GM19035 (cell line): Measurements from ENCODE around the gene AGT.

Experiments used
- ATAC-seq: cut with Tn5 transposase; IDR thresholded peaks from one replicate; pipeline ENCODE4 v1.9.1; 2021; ENCODE audit not compliant: unreplicated experiment

AGT gene

DNA sequence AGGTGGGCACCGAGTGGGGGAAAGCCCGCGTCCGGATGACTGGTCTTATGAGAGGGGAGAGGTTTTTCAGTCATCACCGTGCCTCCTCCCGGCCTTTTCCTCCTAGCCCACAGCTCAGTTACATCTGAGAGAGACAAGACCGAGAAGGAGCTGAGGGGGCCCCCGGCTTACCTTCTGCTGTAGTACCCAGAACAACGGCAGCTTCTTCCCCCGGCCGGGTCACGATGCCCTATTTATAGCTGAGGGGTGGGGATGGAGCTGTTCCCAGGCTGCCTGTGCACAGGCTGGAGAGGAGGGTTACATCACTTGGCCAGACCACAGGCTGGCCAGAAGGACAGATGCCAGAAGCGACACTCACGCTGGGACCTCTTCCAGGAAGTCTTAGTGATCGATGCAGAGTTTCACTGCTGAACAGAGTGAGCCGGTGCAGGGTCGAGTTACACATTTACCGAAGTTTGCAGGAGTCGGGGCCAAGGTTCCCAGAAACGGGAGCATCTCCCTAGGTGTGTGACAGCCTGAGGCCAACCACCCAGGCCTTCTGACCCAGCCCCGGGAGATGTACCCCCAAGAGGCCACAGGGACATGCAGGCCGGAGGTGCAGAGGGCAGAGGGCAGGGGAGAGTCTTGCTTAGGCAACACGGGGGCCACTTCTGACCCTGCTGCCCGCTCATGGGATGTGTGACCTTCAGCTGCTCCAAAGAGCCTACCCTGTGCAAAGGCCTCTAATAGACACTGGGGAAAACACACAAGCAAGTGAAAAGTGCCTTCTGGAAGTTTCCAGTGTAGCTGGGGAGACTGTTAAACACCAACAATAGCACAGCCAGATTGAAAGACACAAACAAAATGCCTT is at the start of gene AGT:
AGT (minus strand) TSS at position 208 of the 850 bp plus-strand sequence. CDS start 3,299 bp downstream, outside the sequence.
- ATAC-seq = no peak

DNA sequence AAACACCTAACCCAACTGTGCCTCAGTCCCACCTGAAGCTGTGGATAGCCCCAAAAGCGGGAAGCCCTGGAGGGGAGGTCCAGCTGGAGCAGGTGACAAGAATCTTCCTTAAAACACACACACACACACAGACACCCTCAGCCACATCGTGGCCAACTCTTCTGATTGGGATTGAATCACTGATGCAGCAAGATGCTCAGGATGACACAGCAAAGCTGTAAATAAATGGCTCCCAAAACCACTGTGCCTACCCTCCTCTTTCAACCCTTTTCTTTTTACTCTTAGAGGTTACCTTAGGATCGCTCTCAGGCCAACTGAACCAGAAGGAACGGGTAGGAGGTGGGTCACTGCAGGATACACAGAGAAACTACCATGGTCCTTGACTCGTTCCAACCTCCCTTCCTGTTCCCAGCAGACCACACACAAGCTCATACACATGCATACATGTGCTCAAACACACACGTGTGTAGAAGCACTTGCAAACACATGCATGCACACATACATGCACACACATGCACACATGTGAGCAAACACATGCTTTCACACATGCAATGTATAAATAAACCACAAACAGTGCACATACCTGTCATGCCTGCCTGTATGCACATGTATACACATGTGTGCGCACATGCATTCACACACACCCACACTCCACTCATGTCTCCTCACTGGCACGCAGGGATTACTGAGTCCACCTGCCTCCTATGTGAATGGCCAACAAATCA is 47.7 kb upstream of the AGT start:
- ATAC-seq = no peak

DNA sequence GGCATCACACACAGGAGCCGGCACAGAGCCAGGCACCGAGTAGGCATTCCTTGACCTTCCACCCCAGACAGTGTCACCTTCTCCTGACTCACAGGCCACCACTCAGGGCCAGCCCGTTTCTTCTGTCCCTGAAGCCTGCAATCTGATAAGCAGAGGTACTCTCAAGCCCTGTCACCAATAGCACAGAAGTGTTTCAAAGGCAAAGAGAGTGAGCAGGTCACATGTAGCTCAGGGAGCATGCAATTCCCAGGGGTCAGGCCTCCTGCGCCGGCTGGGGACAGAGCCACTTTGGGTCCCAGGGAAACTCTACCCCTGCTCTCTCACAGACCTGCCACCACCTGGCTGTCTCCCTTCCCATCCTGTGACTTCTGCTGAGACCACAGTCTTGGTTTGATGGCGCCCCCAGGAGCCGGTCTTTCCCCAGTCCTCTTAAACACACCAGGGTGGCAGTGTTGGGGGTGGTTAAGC is 46.5 kb upstream of the AGT start:
- ATAC-seq = no peak

DNA sequence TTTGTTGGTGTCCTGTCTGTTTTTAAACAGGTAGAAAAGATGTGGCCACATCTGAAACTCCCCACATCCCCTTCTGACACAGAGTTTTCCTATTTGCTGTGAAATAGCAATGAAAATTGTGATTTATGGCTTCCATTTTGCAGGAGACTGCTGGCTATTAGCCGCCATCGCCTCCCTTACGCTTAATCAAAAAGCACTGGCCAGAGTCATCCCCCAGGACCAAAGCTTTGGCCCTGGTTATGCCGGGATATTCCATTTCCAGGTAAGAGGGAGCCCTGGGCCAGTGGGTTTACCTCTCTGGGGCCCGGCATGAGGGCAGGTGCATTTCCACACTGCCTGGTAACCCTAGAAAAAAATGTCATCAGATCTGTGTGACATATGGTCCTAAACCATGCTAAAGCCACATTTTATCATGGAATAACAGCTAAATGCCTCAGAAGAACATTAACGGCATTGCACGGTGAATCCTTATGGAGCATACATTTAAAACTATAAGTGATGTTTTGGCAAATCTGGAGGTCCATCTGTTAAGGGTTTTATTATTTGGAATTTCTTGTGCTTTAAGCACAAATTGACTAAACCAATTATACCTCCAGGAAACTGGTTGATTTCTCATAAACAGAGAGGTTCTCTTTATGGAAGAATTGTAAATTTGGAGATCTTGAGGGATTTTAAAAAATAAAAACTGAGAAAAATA is 45.6 kb upstream of the AGT start:
- no peak for ATAC-seq

DNA sequence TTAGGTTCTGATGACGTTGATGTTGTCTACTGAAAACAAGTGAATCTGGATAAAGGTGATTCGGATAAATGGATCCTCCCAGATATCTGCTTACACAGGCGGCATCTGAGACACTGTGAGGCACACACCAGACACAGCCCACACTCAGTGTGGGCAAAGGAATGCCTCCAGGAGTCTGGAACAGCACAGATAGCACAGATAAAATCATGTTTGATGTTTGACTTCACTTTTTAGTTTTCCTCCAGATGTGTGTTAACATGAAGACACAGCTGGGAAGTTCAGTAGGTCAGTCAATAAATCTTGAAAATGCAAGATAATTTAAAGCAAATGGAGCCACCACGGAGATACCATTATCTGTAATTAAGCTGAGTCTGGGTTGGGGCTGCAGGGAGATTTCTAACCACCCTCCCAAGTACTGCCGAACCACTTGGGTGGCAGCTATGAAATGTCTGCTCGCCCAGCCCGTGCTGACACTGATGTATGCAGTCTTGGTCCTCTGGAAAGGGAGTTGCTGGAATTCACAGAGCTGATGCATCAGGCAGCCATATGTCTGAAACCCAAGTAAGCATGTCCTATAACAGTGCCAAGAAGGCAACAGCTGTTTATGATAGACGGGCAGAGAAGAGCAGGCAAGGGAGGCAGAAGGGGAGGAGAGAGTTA is 44.9 kb upstream of the AGT start:
- no peak for ATAC-seq

DNA sequence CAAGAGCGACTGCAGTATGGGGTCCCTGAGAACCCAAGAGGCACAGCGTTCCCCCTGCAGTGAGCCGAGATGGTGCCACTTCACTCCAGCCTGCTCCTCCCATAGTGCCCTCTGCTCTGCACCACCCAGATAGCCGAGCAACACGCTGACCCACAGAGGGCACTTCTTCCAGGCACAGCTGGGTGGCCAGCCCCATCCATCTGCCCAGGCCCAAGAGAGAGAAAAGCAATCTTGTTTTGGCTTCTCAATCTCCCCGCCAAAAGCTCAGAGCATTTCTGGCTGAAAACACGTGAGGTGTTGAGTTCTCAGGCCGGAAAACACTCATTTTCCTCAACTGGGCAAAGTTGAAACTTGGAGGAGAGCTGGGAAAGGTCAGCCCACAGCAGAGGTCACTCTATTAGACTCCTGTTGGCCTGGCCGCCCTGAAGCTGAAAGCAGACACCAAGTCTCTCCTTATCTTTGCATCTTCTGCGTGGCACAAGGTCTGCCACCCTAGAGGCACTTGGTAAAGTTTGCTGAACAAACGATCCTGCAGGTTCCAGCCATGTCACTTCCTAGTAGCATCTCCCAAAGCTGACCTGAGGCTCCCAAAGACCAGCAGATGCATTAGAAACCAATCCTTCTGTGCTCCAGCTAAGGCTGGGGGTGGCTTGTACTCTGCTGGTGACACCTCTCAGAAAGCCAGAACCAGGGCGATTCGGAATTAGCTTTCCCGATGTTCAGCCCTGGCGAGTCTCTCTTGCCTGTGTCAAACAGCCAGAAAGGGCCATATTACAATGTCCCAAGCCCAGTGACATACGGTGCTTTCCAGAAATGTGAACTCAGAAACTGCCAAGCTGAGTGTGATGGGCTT is 44.2 kb upstream of the AGT start:
- ATAC-seq = no peak

DNA sequence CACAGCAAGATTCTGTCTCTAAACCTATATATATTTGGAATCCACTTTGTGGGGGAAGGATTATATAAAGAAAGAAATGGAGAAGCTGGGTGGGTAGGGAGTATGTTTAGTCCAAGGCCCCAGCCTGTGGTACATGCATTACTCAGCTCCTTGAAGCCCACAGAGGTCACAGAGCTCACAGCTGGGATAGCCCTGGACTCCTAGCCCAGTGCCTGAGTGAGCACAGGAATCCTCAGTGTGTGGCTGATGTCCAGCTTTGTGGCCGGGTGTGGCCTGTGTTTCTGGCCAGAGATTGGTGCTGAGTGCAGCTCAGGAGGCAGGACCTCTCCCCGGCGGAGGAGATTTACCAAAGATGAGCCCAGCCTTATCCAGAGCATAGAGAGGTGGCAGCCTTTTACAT is 40.9 kb upstream of the AGT start:
- ATAC-seq = no peak

DNA sequence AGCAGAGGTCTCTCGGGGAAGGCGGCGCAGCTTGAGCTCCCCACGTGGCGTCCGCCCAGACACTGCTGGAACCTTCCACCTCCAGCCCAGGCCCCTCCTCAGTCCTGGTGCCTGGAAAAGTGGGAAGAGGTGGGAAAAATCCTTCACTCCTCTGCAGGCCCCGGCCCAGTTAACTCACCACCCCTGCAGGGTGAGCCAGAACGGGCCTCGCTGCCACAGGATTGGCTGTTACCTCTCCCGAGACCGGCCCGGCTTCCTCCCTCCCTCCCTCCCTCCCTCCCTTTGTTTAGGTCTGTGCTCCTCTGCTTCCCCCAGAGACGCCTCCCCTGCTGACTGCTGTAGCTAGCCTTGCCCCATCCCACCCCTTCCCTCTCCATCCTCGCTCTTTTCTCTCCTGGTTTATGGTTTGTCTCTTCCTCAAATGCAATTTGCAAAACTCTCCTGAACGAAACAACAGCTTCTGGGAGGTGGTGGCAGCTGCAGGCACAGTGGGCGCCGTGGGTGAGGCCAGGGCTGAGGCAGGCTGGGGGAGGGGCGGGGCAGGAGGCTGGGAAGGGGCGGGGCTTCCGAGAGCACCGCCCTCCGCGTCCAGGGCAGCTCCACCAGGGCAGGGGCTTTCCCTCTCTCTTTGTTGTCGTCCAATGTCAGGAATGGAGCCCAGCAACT is 39.8 kb upstream of the AGT start:
- peak; percentile 61 for ATAC-seq

DNA sequence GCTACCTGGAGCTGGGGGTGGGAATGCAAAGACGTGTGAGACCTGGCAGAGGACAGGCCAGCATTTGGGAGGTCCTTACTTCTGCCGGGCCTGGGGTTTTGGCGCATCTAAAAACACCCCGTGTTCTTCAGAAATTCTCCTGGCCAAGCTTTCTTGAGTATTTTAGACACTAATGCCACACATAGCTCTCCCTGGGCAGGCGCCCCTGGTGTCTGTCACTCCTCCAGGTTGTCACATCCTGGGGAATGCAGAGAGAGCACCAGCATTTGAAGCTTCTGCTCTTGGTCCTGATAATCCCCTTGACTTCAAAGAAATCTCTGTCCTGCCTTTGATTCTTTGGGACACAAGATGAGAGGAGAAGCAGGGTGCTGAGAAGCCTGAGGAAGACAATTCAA is 39.3 kb upstream of the AGT start:
- no peak for ATAC-seq

DNA sequence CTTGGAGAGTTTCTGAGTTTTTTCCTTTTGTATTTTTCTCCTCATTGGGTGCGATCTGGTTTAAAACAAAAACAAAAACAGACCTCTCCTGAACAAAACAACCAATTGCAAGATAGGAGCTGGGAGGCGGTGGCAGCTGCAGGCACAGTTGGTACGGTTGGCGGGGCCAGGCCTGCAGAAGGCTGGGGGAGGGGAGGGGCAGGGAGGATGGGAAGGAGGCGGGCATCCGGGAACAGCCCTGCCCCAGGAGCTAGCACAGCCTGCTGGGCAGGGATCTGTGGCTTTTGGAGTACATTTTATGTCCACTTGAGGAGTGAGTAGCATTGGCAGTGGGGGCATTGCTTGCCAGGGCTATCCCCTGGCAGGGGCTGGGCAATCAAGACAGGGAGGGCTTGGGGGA is 38.5 kb upstream of the AGT start:
- no peak for ATAC-seq

DNA sequence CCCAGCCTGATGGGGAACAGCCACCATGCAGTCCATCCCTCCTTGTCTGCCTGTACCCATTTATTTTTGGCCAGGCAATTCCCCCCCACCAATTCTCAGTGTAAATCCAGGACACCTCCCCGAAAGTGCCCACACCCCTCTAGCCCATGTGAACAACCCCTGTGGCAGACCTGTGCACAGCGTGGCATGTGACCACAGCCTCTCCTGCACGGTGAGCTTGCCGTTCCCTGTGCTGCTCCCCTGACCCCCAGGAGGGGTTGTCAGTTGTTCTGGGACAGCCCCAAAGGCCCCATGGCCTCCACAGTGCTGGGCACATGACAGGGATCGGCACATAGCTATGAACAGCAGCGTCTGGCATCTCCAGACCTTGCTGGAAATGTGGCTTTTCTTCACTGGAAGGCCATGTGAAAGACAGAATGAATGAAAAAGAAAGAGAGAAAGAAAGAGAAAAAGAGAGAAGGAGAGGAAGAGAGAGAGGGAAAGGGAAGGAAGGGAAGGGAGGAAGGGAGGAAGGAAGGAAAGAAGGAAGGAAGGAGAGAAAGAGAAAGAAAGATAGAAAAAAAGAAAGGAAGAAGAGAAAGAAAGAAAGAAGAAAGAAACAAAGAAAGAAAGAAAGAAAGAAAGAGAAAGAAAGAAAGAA is 37.2 kb upstream of the AGT start:
- ATAC-seq = no peak

DNA sequence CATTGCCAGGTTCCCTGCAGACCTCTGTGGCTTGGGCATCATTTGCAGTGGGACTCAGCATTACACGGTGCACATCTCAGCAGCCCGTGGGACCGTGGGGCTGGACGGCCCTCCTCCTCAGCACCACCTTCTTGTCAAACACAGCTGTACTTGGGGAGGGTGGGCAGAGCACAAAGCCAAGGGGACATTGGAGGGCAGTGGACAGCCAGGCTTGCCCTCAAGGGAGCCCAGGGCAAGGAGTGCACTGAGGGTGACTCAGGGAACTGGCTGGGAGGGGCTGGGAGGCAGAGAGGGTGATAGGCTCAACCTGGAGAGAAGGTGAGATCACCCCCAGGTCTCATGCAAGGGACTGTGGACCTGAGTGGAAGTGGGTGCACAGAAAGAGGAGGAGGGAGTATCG is 36.7 kb upstream of the AGT start:
- ATAC-seq = no peak

DNA sequence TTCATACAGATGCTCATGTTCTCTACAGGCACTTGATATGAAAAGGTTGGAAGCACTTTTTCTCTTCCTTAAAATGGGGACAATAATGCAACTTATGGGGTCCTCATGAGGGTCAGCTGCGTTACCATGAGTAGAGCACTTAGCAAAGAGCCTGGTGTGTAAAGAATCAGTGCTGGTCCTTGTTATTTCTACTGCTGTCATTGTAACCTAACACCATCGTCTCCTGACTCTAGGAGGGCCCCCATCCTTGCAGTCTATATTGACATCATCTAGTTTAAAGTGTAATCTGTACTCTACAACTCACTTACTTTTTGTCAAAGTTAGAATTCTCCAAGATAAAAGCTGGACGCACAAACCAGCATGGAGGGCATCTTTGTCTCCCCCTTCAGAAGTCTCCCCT is 35.7 kb upstream of the AGT start:
- ATAC-seq = no peak

DNA sequence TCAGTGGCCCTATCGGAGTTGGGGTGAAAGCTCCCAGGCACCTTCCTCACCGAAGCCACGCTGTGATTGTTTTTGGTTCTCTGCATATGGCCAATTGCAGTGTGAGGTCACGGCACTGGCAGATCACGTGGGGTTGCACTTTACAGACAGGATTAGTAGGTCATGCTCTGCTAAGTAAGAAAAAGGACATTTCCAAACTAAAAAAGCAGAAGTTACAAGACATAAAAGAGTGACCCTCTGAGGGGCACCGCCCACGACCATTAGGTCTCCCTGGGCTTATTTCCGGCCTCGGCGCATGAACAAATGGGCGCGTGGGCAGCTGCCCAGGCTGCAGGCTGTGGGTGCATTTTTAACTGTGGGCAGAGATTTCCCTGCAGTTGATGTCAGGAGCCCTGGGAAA is 35.2 kb upstream of the AGT start:
- ATAC-seq = no peak

DNA sequence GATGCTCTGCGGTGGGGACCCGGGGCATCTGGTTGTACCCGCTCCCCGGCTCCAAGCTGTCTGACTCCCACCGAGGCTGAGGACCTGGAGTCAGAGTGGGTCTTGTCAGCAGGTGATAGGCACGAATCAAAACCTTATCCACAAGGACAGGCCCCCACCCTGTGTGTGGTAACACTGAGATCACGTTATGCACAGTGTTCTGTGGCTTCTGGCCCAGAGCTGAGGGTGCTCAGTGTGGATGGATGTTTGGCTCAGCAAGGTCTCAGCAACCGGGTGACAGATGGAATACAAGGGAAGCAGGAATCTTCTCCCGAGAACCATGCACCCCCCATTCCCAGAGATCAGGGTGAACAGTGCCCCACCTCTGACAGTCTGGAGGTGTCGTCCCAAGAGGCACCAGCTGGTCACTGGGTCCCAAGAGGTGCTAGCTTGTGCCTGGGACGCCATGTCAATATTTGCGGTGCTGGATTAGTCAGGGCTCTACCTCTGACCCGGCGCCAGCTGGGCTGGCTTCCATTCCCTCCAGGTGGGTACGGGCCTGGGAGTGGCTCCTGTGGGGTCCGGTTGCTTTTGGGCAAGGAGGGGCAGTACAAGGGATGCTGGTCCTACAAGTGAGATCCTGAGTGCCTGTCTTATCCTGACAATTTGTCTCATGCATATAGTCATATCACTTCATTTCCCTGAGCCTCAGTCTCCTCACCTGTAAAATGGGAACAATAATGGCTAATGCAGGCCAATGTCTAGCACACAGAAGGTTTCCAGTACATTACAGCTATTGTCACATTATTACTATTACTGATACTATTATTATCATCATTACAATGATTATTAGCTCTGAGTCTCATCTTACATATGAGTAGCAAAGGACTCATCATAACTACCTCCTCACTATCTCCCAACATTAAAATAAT is 34.2 kb upstream of the AGT start:
- no peak for ATAC-seq

DNA sequence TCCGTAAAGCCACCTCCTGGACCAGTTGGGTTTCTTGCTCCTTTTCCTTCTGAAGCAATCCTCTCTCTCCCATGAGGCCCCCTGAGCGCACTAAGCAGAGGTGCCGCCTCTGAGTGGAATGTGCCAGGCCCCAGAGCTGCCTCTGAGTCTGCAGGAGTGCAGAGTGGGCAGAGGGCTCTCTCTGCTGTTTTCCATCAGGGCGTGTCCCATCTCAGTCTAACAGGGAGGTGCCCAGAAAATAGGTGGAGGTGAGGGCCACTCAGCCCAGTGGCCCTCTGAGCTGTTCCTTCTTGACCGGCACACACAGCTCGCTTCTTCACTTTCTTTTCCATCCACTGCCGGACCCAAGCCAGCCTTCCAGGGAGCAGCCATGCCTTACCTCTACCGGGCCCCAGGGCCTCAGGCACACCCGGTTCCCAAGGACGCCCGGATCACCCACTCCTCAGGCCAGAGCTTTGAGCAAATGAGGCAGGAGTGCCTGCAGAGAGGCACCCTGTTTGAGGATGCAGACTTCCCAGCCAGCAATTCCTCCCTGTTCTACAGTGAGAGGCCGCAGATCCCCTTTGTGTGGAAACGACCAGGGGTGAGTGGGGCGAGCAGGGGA is 33.3 kb upstream of the AGT start, which contains the start of gene CAPN9:
CAPN9 (plus strand) TSS at position 262 of the 604 bp plus-strand sequence; CDS start at position 371, 109 bp downstream.
- ATAC-seq = no peak

DNA sequence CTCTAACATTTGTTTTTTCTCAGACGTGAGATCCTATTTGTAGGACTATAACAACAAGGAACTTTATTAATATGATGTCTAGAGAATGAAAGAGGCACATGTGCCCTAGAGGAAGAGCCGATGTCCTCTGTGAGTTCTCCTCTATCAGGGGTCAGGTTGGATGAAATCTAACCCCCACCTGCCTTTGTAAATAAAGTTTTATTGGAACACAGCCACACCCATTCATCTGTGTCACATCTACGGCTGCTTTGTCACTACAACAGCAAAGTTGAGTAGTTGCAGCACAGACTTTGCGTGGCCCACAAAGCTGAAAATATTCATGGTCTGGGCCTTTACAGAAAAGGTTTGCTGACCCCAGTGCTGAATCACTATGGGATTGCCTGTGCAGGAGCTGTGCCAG is 32.7 kb upstream of the AGT start:
- ATAC-seq = no peak

DNA sequence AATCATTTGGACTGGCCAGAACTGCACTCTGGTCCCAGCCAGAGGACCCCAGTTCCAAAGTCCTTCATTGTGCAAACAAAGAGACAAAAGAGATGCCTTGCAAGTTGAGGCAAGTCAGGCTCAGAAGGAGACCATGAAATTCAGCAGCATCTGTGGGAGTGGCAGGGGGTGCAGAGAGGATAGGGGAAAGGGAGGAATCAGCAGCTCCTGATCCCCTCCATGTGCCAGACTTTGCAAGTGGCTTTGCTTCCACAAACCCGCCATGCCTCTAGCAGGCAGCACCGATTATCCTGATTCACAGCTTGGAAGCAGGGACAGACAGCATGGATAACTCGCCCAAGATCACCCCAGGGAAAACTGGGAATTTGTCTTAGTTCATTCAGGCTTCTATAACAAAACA is 31.1 kb upstream of the AGT start:
- ATAC-seq = no peak
